Activated gamma-delta T cell treated with anti-CD3 and anti-CD28 coated beads, Interleukin-2, amount 50 U/mL, for 16 hours (primary cell): ENCODE measurements around the gene LNPK.
"Not testable (repeated sequence)": the region's sequence is repeated elsewhere in the genome, so short reads cannot be mapped to it uniquely, and the experiment has no call there.

Experiments used
- DNase-seq: peaks from one replicate; pipeline ENCODE4 v3.0.0-alpha.2; 2020; ENCODE audit warnings: low read depth

Gene LNPK

GRCh38 chr2:176001916-176002687 lies at the start of gene LNPK:
LNPK (minus strand) TSS chr2:176002267; CDS start chr2:175995584, 6,683 bp downstream.
- DNase-seq, result peak; percentile 82

GRCh38 chr2:176039375-176039774 lies 37.3 kb upstream of the LNPK start:
- DNase-seq, result no peak

GRCh38 chr2:176038694-176039093 lies 36.6 kb upstream of the LNPK start:
- no peak for DNase-seq

- no peak for DNase-seq
Measured at GRCh38 chr2:176035013-176035691, 33.1 kb upstream of the LNPK start.

- DNase-seq, result no peak
Measured at GRCh38 chr2:176027806-176028205, 25.7 kb upstream of the LNPK start.

- DNase-seq, result no peak
Measured at GRCh38 chr2:176025932-176026331, 23.9 kb upstream of the LNPK start.

- no peak for DNase-seq
Measured at GRCh38 chr2:176024083-176024482, 22.0 kb upstream of the LNPK start.

GRCh38 chr2:176022048-176022447 lies 20.0 kb upstream of the LNPK start:
- no peak for DNase-seq

- DNase-seq, result no peak
Measured at GRCh38 chr2:176020400-176020799, 18.3 kb upstream of the LNPK start.

GRCh38 chr2:176018708-176019107 lies 16.6 kb upstream of the LNPK start:
- DNase-seq, result no peak

- no peak for DNase-seq
Measured at GRCh38 chr2:176009445-176009844, 7.4 kb upstream of the LNPK start.

- DNase-seq, result no peak
Measured at GRCh38 chr2:176004934-176005333, 2.9 kb upstream of the LNPK start.

- DNase-seq, result no peak
Measured at GRCh38 chr2:176003958-176004357, 1.9 kb upstream of the LNPK start.

- no peak for DNase-seq
Measured at GRCh38 chr2:176002688-176003210, 682 bp upstream of the LNPK start.

- peak; percentile 20 for DNase-seq
Measured at GRCh38 chr2:176001281-176001915, 669 bp downstream of the LNPK start.

- DNase-seq, result no peak
Measured at GRCh38 chr2:175999283-175999819, 2.7 kb downstream of the LNPK start.

- DNase-seq, result no peak
Measured at GRCh38 chr2:175990099-175990498, 12.0 kb downstream of the LNPK start.

- DNase-seq, result not testable (repeated sequence)
Measured at GRCh38 chr2:175987126-175987525, 14.9 kb downstream of the LNPK start.

- no peak for DNase-seq
Measured at GRCh38 chr2:175984846-175985245, 17.2 kb downstream of the LNPK start.

GRCh38 chr2:175981551-175981950 lies 20.5 kb downstream of the LNPK start:
- no peak for DNase-seq

- no peak for DNase-seq
Measured at GRCh38 chr2:175976391-175977157, 25.5 kb downstream of the LNPK start.

- DNase-seq, result no peak
Measured at GRCh38 chr2:175973373-175973772, 28.7 kb downstream of the LNPK start.
